H1 (cell line): ENCODE measurements around the gene GSG1L. TPM values are rescaled to one million over a fixed set of nuclear protein-coding genes. Genes with fewer than 3 reads are reported as not detected.

Experiments
- CTCF ChIA-PET: fragments of 300-600 bp; sonication (Branson Sonifier 250); formaldehyde crosslinking; loops from one replicate; lab custom pipeline; 2021; ENCODE audit not compliant: partially characterized antibody; lab: Charles Lee
- POLR2A ChIA-PET: fragments of 300-600 bp; sonication (Branson Sonifier 250); formaldehyde crosslinking; loops from one replicate; lab custom pipeline; 2021; ENCODE audit warnings: inconsistent platforms; ENCODE audit not compliant: partially characterized antibody; lab: Charles Lee
- DNase-seq, 2 experiments: peaks; one replicate each; pipeline versions ENCODE4 v3.0.0 to v3.0.0-alpha.2; 2010 to 2022; ENCODE audit warnings: low spot score in 2 of 2, low read depth in 1 of 2, mixed read lengths in 1 of 2
- FAIRE-seq: peaks from 2 replicates; lab custom pipeline; 2011; peaks lifted over from hg19 to GRCh38; lab: Jason Lieb, UNC
- H2AFZ ChIP-seq: 2 replicates; pipeline ENCODE4 v1.8.1; 2012; ENCODE audit warnings: low read length, inconsistent platforms
- H2AK5ac ChIP-seq: 2 replicates; pipeline ENCODE4 v1.6.1; 2013; ENCODE audit warnings: low read depth, low read length
- H2BK120ac ChIP-seq: replicated peaks from 2 replicates; pipeline ENCODE3; 2013; ENCODE audit warnings: low read depth, low read length, inconsistent platforms
- H2BK12ac ChIP-seq: 2 replicates; pipeline ENCODE4 v1.6.1; 2013; ENCODE audit warnings: low read depth, low read length
- H2BK15ac ChIP-seq: 2 replicates; pipeline ENCODE4 v1.6.1; 2013; ENCODE audit warnings: low read length
- H2BK20ac ChIP-seq: 2 replicates; pipeline ENCODE4 v1.6.1; 2013; ENCODE audit warnings: low read length
- H2BK5ac ChIP-seq: 2 replicates; pipeline ENCODE4 v1.6.1; 2013; ENCODE audit warnings: low read depth, low read length
- H3K14ac ChIP-seq: 2 replicates; pipeline ENCODE4 v1.6.1; 2013; ENCODE audit warnings: inconsistent platforms; ENCODE audit not compliant: insufficient read length
- H3K18ac ChIP-seq: 2 replicates; pipeline ENCODE4 v1.6.1; 2013; ENCODE audit warnings: low read length; ENCODE audit errors: extremely low read depth
- H3K23ac ChIP-seq: 2 replicates; pipeline ENCODE4 v1.6.1; 2013; ENCODE audit warnings: inconsistent platforms; ENCODE audit not compliant: insufficient read length
- H3K23me2 ChIP-seq: 2 replicates; pipeline ENCODE4 v1.6.1; 2013; ENCODE audit warnings: low read depth, low read length
- H3K27ac ChIP-seq: 2 replicates; pipeline ENCODE4 v1.6.1; 2011; ENCODE audit warnings: low read depth, low read length, inconsistent platforms
- H3K27me3 ChIP-seq, 4 experiments: replicated peaks in 1 of 4; 1 replicate in 1 of 4; 2 replicates in 3 of 4; pipeline versions ENCODE4 v1.6.1 to v1.8.1; 2011 to 2013; ENCODE audit warnings: low read length in 3 of 4, mild to moderate bottlenecking in 3 of 4, inconsistent platforms in 2 of 4, mixed read lengths in 2 of 4, moderate library complexity in 1 of 4; ENCODE audit not compliant: control insufficient read depth in 3 of 4, insufficient read depth in 3 of 4; ENCODE audit errors: extremely low read depth in 1 of 4
- H3K36me3 ChIP-seq, 4 experiments: 2 replicates each; pipeline versions ENCODE4 v1.6.1 to v1.8.1; 2011 to 2013; ENCODE audit warnings: mild to moderate bottlenecking in 4 of 4, low read length in 3 of 4, moderate library complexity in 2 of 4, control low read depth in 1 of 4, inconsistent platforms in 1 of 4; ENCODE audit not compliant: insufficient read depth in 4 of 4, control insufficient read depth in 2 of 4
- H3K4ac ChIP-seq: replicated peaks from 2 replicates; pipeline ENCODE3; 2013; ENCODE audit warnings: low read length, low read depth, mixed read lengths, inconsistent platforms; ENCODE audit not compliant: insufficient read length
- H3K4me1 ChIP-seq, 4 experiments: replicated peaks in 1 of 4; 1 replicate in 1 of 4; 2 replicates in 3 of 4; pipeline versions ENCODE4 v1.6.1 to v1.8.1; 2011 to 2013; ENCODE audit warnings: low read length in 3 of 4, inconsistent platforms in 2 of 4, mixed read lengths in 1 of 4; ENCODE audit not compliant: insufficient read depth in 4 of 4, control insufficient read depth in 3 of 4
- H3K4me2 ChIP-seq, 2 experiments: 2 replicates each; pipeline versions ENCODE4 v1.6.1 to v1.8.1; 2011 to 2013; ENCODE audit warnings: low read depth in 2 of 2, low read length in 2 of 2, control low read depth in 1 of 2, inconsistent platforms in 1 of 2, mild to moderate bottlenecking in 1 of 2; ENCODE audit not compliant: insufficient read depth in 1 of 2
- H3K4me3 ChIP-seq, 4 experiments: fragments of 200-600, 300-600 bp in 1 of 4; sonication (generic), shearing (Covaris generic), sonication (Bioruptor Twin) in 1 of 4; 2 replicates each; pipeline versions ENCODE4 v1.5.1 to v1.8.1; 2011 to 2016; ENCODE audit warnings: low read length in 4 of 4, low read depth in 3 of 4, control low read depth in 2 of 4, inconsistent platforms in 2 of 4, mild to moderate bottlenecking in 2 of 4, mixed read lengths in 1 of 4, moderate library complexity in 1 of 4; ENCODE audit not compliant: insufficient read depth in 2 of 4; ENCODE audit errors: extremely low read depth in 1 of 4
- H3K56ac ChIP-seq: replicated peaks from 2 replicates; pipeline ENCODE3; 2013; ENCODE audit warnings: low read depth, mild to moderate bottlenecking, mixed read lengths, low read length, inconsistent platforms; ENCODE audit not compliant: insufficient read length
- H3K79me1 ChIP-seq: 2 replicates; pipeline ENCODE4 v1.6.1; 2013; ENCODE audit warnings: low read depth, low read length, control low read depth
- H3K79me2 ChIP-seq, 2 experiments: 2 replicates each; pipeline versions ENCODE4 v1.6.1 to v1.8.1; 2012 to 2013; ENCODE audit warnings: low read length in 2 of 2, mild to moderate bottlenecking in 2 of 2, inconsistent platforms in 1 of 2; ENCODE audit not compliant: insufficient read depth in 2 of 2, control insufficient read depth in 1 of 2
- H3K9ac ChIP-seq, 4 experiments: replicated peaks in 1 of 4; 1 replicate in 1 of 4; 2 replicates in 3 of 4; pipeline versions ENCODE4 v1.6.1 to v1.8.1; 2011 to 2013; ENCODE audit warnings: low read depth in 3 of 4, low read length in 3 of 4, control low read depth in 2 of 4, mild to moderate bottlenecking in 2 of 4, moderate library complexity in 2 of 4, inconsistent platforms in 1 of 4; ENCODE audit errors: extremely low read depth in 1 of 4
- H3K9me3 ChIP-seq, 2 experiments: 2 replicates each; pipeline versions ENCODE4 v1.6.1 to v1.8.1; 2012 to 2013; ENCODE audit warnings: mild to moderate bottlenecking in 2 of 2, moderate library complexity in 2 of 2, control low read depth in 1 of 2, inconsistent platforms in 1 of 2, low read depth in 1 of 2, low read length in 1 of 2, mixed read lengths in 1 of 2; ENCODE audit not compliant: insufficient read depth in 2 of 2
- H4K20me1 ChIP-seq, 2 experiments: replicated peaks in 1 of 2; 2 replicates each; pipeline versions ENCODE3 to v1.8.1; 2011 to 2013; ENCODE audit warnings: inconsistent platforms in 2 of 2, low read length in 2 of 2, mild to moderate bottlenecking in 1 of 2; ENCODE audit not compliant: insufficient read depth in 2 of 2, control insufficient read depth in 1 of 2
- H4K5ac ChIP-seq: 2 replicates; pipeline ENCODE4 v1.6.1; 2013; ENCODE audit warnings: low read length, low read depth, mixed read lengths, inconsistent platforms; ENCODE audit not compliant: insufficient read length
- H4K8ac ChIP-seq: 2 replicates; pipeline ENCODE4 v1.8.0; 2013; ENCODE audit warnings: mild to moderate bottlenecking, moderate library complexity, low read length, inconsistent platforms; ENCODE audit not compliant: insufficient read depth; ENCODE audit errors: extremely low read depth
- H4K91ac ChIP-seq: replicated peaks from 2 replicates; pipeline ENCODE3; 2013; ENCODE audit warnings: low read length, mixed read lengths, inconsistent platforms; ENCODE audit not compliant: insufficient read length
- HDAC6 ChIP-seq: IDR thresholded peaks from one replicate; pipeline ENCODE4 v1.7.1; 2012; ENCODE audit warnings: low read depth, mild to moderate bottlenecking, inconsistent platforms, low read length, moderate library complexity
- SAP30 ChIP-seq: fragments of 300-600 bp; sonication (generic); IDR thresholded peaks from 2 replicates; pipeline ENCODE4 v1.7.1; 2012; ENCODE audit warnings: low read length, moderate library complexity, mild to moderate bottlenecking, inconsistent platforms; ENCODE audit not compliant: insufficient read depth, insufficient replicate concordance
- SRF ChIP-seq: IDR thresholded peaks from 2 replicates; pipeline ENCODE4 v1.6.1; 2011; ENCODE audit warnings: mild to moderate bottlenecking, low read depth, low read length, moderate library complexity
- TBP ChIP-seq: IDR thresholded peaks from 2 replicates; pipeline ENCODE4 v1.6.1; 2011; ENCODE audit warnings: low read depth, low read length, improper control_type of control experiment
- WGBS, 2 experiments: shearing (Covaris generic) in 1 of 2; methylation state at CpG; one replicate each; pipeline versions ENCODE4 v1.1.6 to v1.1.7; 2013 to 2015; ENCODE audit warnings: low lambda C conversion rate in 2 of 2, mixed read lengths in 2 of 2, inconsistent platforms in 1 of 2, low coverage in 1 of 2, missing lambda C conversion rate in 1 of 2; ENCODE audit not compliant: insufficient replicate concordance in 2 of 2, insufficient coverage in 1 of 2, insufficient read length in 1 of 2; ENCODE audit errors: extremely low coverage in 1 of 2, missing lambda C conversion rate in 1 of 2; 5-methylcytosine and 5-hydroxymethylcytosine counted together
- polyA plus RNA-seq, 7 experiments: library from polyadenylated mRNA; depleted of rRNA in 3 of 7; stranded (reverse) in 5 of 7; unstranded in 2 of 7; fragments of >200 nt in 5 of 7; fragments of 200-250 nt in 2 of 7; gene quantifications; 1 replicate in 5 of 7; 2 replicates in 1 of 7; 4 replicates in 1 of 7; pipeline versions ENCODE4 v1.2.1 to v1.2.3, GENCODE V29; 2011 to 2013; ENCODE audit warnings: missing spikeins in 2 of 7, mixed read lengths in 2 of 7
- total RNA-seq: library from RNA; stranded (reverse); fragmentation: NEBNext Ultra II Directional; extraction: Animal tissue kit (Norgen Biotek cat#: 25700); gene quantifications from 2 replicates; pipeline ENCODE4 v1.2.1, GENCODE V29; 2021

The GSG1L gene
- total and polyA plus RNA-seq, 2 of the 8 experiments (the other 6 are each of a cell fraction or from before 2014, with no cell fraction given), result 0.71 to 1.1 TPM

- Histone ChIP-seq H3K18ac (no peak overlapping the region), H2BK120ac (no peak overlapping the region), H4K20me1 (peaks cover 2 to 7% of the 10 kb centered on the region in 2 experiments), H3K23ac (no peak overlapping the region), H3K79me1 (no peaks in the 10 kb centered on the region; the same call in 1 of the 2 replicates), H3K4me1 (no peaks in the 10 kb centered on the region), H3K56ac (no peak overlapping the region), H4K8ac (no peak overlapping the region), H3K9me3 (no peaks in the 10 kb centered on the region), H3K79me2 (no peaks in the 10 kb centered on the region), H3K9ac (no peak overlapping the region), H2BK5ac (no peak overlapping the region), H2BK20ac (no peak overlapping the region), H3K27me3 (no peaks in the 10 kb centered on the region), H4K5ac (no peak overlapping the region), H3K4ac (no peak overlapping the region), H2BK12ac (no peak overlapping the region), H3K14ac (no peak overlapping the region), H2AFZ (no peak overlapping the region), H3K4me3 (no peak overlapping the region), H2AK5ac (no peak overlapping the region), H3K23me2 (no peaks in the 10 kb centered on the region), H4K91ac (no peak overlapping the region), H3K27ac (no peak overlapping the region)
- DNase-seq, result no peak
- CTCF ChIA-PET, result interaction anchor here (0.6 to 1.3 kb wide), 3 partner anchors 22 to 136 kb away, joined by 3 to 5 read pairs (median 4); no protein-coding TSS in a partner anchor
- POLR2A ChIA-PET, result interaction anchor here (0.8 kb wide), 1 partner anchor 10 kb away, joined by 3 read pairs; no protein-coding TSS in a partner anchor
- 91% methylated on average over 10 of the region's 10 CpGs; no CpG with 5 or more reads in 1 of the 2 experiments for WGBS, 2 experiments
- TF ChIP-seq SAP30 (no peak), TBP (no peak), HDAC6 (no peak), SRF (no peak)
- TF ChIP-seq, all 59 proteins: peak for 0
- H2BK15ac ChIP-seq, result no peak overlapping the region
- H3K36me3 ChIP-seq, result peaks cover 11 to 61% (median 42%) of the 10 kb centered on the region in 4 experiments
- no peak for FAIRE-seq
- H3K4me2 ChIP-seq, result no peak overlapping the region
These were observed 49.4 kb upstream of the GSG1L start for GRCh38 chr16:28112908-28113307.
